Measurements from ENCODE around the gene CXADR. TPM values are rescaled to one million over a fixed set of nuclear protein-coding genes. Genes with fewer than 3 reads are reported as not detected.
"Not testable (repeated sequence)": the region's sequence is repeated elsewhere in the genome, so short reads cannot be mapped to it uniquely, and the experiment has no call there.

Gene CXADR
- total and polyA plus RNA-seq, 4 donors, result 8.5 to 46.4 (median 26.5) TPM

GRCh38 chr21:17501107-17502006 is 11.5 kb upstream of the CXADR start:
- 77% methylated on average over 4 of the region's 4 CpGs for WGBS
- no peak for TF ChIP-seq HNF4A (conservative IDR thresholded peaks at IDR 0.05)
- no peak for TF ChIP-seq HNF4G (IDR thresholded peaks at IDR 0.05)
- no peak for TF ChIP-seq TAF1 (conservative IDR thresholded peaks at IDR 0.05)
- TF ChIP-seq MAX (IDR thresholded peaks at IDR 0.05), result no peak
- no peak for TF ChIP-seq YY1 (IDR thresholded peaks at IDR 0.05)
- TF ChIP-seq FOXA2 (IDR thresholded peaks at IDR 0.05), result no peak
- no peak for TF ChIP-seq FOXA1 (IDR thresholded peaks at IDR 0.05)
- TF ChIP-seq EGR1 (IDR thresholded peaks at IDR 0.05; ENCODE audit: low read depth in 2 of 2), result no peak
- TF ChIP-seq JUND (IDR thresholded peaks at IDR 0.05), result no peak
- TF ChIP-seq RAD21 (IDR thresholded peaks at IDR 0.05), result no peak
- TF ChIP-seq GABPA (IDR thresholded peaks at IDR 0.05 in 1 of 2, conservative IDR thresholded peaks at IDR 0.05 in 1 of 2), result no peak
- TF ChIP-seq REST (IDR thresholded peaks at IDR 0.05), result no peak
- no peak for TF ChIP-seq CTCF (IDR thresholded peaks at IDR 0.05; ENCODE audit: low read depth, low read length, missing input control)
- no peak for TF ChIP-seq ZBTB33 (IDR thresholded peaks at IDR 0.05)
- no peak for TF ChIP-seq NR2F2 (IDR thresholded peaks at IDR 0.05)
- no peaks in the 10 kb centered on the region for H3K27me3 ChIP-seq (ENCODE audit: control insufficient read depth in 4 of 4, insufficient read depth in 4 of 4, low read length in 3 of 4)
- H3K4me3 ChIP-seq (ENCODE audit: low read depth in 1 of 3, low read length in 3 of 3), result no peak overlapping the region
- peaks cover 0 to 2% (median 0%) of the 10 kb centered on the region in 4 donors for H3K4me1 ChIP-seq (ENCODE audit: control insufficient read depth in 4 of 4, insufficient read depth in 4 of 4, low read length in 3 of 4)
- H3K9me3 ChIP-seq (ENCODE audit: control insufficient read depth in 4 of 4, low read length in 3 of 4), result no peaks in the 10 kb centered on the region
- H3K9ac ChIP-seq (ENCODE audit: low read depth in 1 of 2, low read length in 2 of 2), result no peak overlapping the region
- H3K36me3 ChIP-seq (ENCODE audit: control insufficient read depth in 4 of 4, insufficient read depth in 3 of 4, low read depth in 1 of 4, low read length in 3 of 4), result no peaks in the 10 kb centered on the region
- no peak overlapping the region for H3K27ac ChIP-seq (ENCODE audit: low read depth in 1 of 2, low read length in 2 of 2)
- DNase-seq (ENCODE audit: low spot score), result no peak

GRCh38 chr21:17502985-17503384 is 9.9 kb upstream of the CXADR start:
- H3K4me1 ChIP-seq (ENCODE audit: control insufficient read depth in 4 of 4, insufficient read depth in 4 of 4, low read length in 3 of 4); H3K9me3 ChIP-seq (ENCODE audit: control insufficient read depth in 4 of 4, low read length in 3 of 4); DNase-seq (ENCODE audit: low spot score); H3K27ac ChIP-seq (ENCODE audit: low read depth in 1 of 2, low read length in 2 of 2); H3K9ac ChIP-seq (ENCODE audit: low read depth in 1 of 2, low read length in 2 of 2); H3K4me3 ChIP-seq (ENCODE audit: low read depth in 1 of 3, low read length in 3 of 3); H3K36me3 ChIP-seq (ENCODE audit: control insufficient read depth in 4 of 4, insufficient read depth in 3 of 4, low read depth in 1 of 4, low read length in 3 of 4); H3K27me3 ChIP-seq (ENCODE audit: control insufficient read depth in 4 of 4, insufficient read depth in 4 of 4, low read length in 3 of 4): not testable (repeated sequence)
- WGBS, result 83% methylated on average over 5 of the region's 5 CpGs
